PC-9 (cell line): ENCODE measurements around the gene IAH1. TPM values are rescaled to one million over a fixed set of nuclear protein-coding genes. Genes with fewer than 3 reads are reported as not detected.

ENCODE experiments used
- BruUV-seq: library from RNA; stranded (reverse); fragments of 400-500 nt; replicated peaks from 2 replicates; lab custom pipeline; 2021; lab: Mats Ljungman, UMichigan
- CTCF ChIA-PET: fragments of 300-600 bp; sonication (Branson Sonifier 250); formaldehyde crosslinking; loops from one replicate; lab custom pipeline; 2022; ENCODE audit warnings: antibody characterized with exemption; lab: Charles Lee
- POLR2A ChIA-PET: fragments of 300-600 bp; sonication (Branson Sonifier 250); formaldehyde crosslinking; loops from one replicate; lab custom pipeline; 2022; ENCODE audit warnings: antibody characterized with exemption; ENCODE audit not compliant: unreplicated experiment; lab: Charles Lee
- DNase-seq, 2 experiments: peaks; one replicate each; pipeline versions ENCODE4 v3.0.0 to v3.0.0-alpha.2; 2015 to 2022; ENCODE audit warnings: mixed read lengths in 1 of 2
- H2AFZ ChIP-seq: fragments of 200-600 bp; sonication (generic); 2 replicates; pipeline ENCODE4 v1.8.1; 2017; ENCODE audit warnings: antibody characterized with exemption
- H3F3A ChIP-seq: fragments of 200-600 bp; sonication (generic); 2 replicates; pipeline ENCODE4 v1.8.1; 2017; ENCODE audit warnings: antibody characterized with exemption, mild to moderate bottlenecking, low read depth; ENCODE audit not compliant: insufficient read depth
- H3K27ac ChIP-seq: fragments of 200-600 bp; sonication (generic); 2 replicates; pipeline ENCODE4 v1.6.1; 2016; ENCODE audit warnings: mixed run types
- H3K27me3 ChIP-seq: fragments of 200-600 bp; sonication (generic); 2 replicates; pipeline ENCODE4 v1.6.1; 2016; ENCODE audit warnings: low read depth, mixed run types; ENCODE audit not compliant: insufficient read depth
- H3K36me3 ChIP-seq: fragments of 200-600 bp; sonication (generic); 2 replicates; pipeline ENCODE4 v1.6.1; 2016; ENCODE audit warnings: low read depth, mixed run types
- H3K4me1 ChIP-seq: fragments of 200-600 bp; sonication (generic); replicated peaks from 2 replicates; pipeline ENCODE4 v1.6.1; 2016; ENCODE audit warnings: mixed run types; ENCODE audit not compliant: insufficient read depth
- H3K4me2 ChIP-seq: fragments of 200-600 bp; sonication (generic); 2 replicates; pipeline ENCODE4 v1.6.1; 2017; ENCODE audit warnings: mixed run types
- H3K4me3 ChIP-seq: fragments of 200-600 bp; sonication (generic); 2 replicates; pipeline ENCODE4 v1.6.1; 2016; ENCODE audit warnings: mixed run types
- H3K79me2 ChIP-seq: fragments of 200-600 bp; sonication (generic); 2 replicates; pipeline ENCODE4 v1.6.1; 2017; ENCODE audit warnings: low read depth, mixed run types
- H3K9me2 ChIP-seq: fragments of 200-600 bp; sonication (generic); 2 replicates; pipeline ENCODE4 v1.8.1; 2017; ENCODE audit warnings: mild to moderate bottlenecking; ENCODE audit not compliant: insufficient read depth
- H3K9me3 ChIP-seq: fragments of 200-600 bp; sonication (generic); 2 replicates; pipeline ENCODE4 v1.8.1; 2016; ENCODE audit warnings: low read depth; ENCODE audit not compliant: insufficient read depth
- H4K20me1 ChIP-seq: fragments of 200-600 bp; sonication (generic); 2 replicates; pipeline ENCODE4 v1.8.1; 2017; ENCODE audit not compliant: insufficient read depth
- CTCF ChIP-seq: fragments of 200-600 bp; sonication (generic); conservative IDR thresholded peaks from 2 replicates; pipeline ENCODE4 v1.6.1; 2017; ENCODE audit warnings: mixed run types, antibody characterized with exemption, mild to moderate bottlenecking, moderate library complexity
- EZH2 ChIP-seq: fragments of 200-600 bp; sonication (generic); IDR thresholded peaks from 2 replicates; pipeline ENCODE4 v1.8.0; 2017; ENCODE audit warnings: antibody characterized with exemption, low read depth
- intact Hi-C: fragments of 100-400 bp; cut with micrococcal nuclease; formaldehyde crosslinking; loops from one replicate; pipeline ENCODE4 v1.10.0; 2022; ENCODE audit not compliant: unreplicated experiment
- total RNA-seq: library from RNA; stranded (reverse); gene quantifications from 2 replicates; pipeline ENCODE4 v1.2.3, GENCODE V29; 2021

The IAH1 gene
- total RNA-seq, 1 experiment from 2014 or later = 37.3 TPM

DNA sequence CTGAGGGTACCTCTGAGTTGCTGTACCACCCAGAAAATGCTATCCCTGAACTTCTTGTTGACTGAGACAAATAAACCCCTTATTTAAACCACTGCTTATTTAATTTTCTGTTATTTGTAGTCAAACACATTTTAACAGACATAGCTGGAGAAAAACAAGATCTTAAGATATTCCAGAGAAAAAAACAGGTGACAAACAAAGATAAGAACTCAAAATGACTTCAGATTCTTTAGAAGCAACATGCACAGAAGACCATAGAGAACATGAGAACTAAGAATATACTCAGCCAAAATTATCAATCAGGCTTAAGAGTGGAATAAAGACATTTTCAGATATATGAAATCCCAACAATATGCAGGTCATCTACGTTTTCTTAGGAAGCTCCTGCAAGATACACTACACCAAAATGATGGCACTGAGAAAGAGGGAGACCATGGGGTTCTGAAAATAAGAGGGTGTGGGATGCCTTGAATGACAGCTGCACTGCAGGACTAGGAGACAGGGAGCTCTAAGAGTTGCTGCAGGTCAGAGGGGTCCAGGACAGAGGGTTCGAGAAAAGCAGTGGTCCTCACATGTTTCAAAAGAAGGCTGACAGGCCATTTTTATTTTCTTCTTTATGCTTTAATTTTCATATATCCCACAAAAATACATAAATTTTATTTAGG lies 42.9 kb downstream of the IAH1 start:
- Histone ChIP-seq H3K79me2 (peaks cover 4% of the 10 kb centered on the region; the same call in 1 of the 2 replicates), H3K27me3 (no peaks in the 10 kb centered on the region), H4K20me1 (peaks cover 45% of the 10 kb centered on the region), H3K9me2 (no peaks in the 10 kb centered on the region), H3K36me3 (peaks cover 40% of the 10 kb centered on the region), H3K27ac (no peak overlapping the region), H3K9me3 (no peaks in the 10 kb centered on the region), H3F3A (peaks cover 14% of the 10 kb centered on the region; the same call in 1 of the 2 replicates), H3K4me2 (no peak overlapping the region), H2AFZ (no peak overlapping the region), H3K4me3 (no peak overlapping the region), H3K4me1 (no peaks in the 10 kb centered on the region)
- ChIA-PET POLR2A (no interaction called here), CTCF (no interaction called here)
- intact Hi-C loops = no loop called here
- BruUV-seq = no TSS peak
- no peak for TF ChIP-seq EZH2
- no peak for DNase-seq

GRCh38 chr2:9518163-9518562 lies 43.8 kb downstream of the IAH1 start:
- CTCF ChIA-PET = no interaction called here

GRCh38 chr2:9518780-9519179 lies 44.4 kb downstream of the IAH1 start:
- H3K27me3 ChIP-seq = no peaks in the 10 kb centered on the region
- H3K9me3 ChIP-seq = no peaks in the 10 kb centered on the region
- intact Hi-C loops = no loop called here
- H3K4me2 ChIP-seq = no peak overlapping the region
- peaks cover 49% of the 10 kb centered on the region for H3K36me3 ChIP-seq
- no TSS peak for BruUV-seq
- TF ChIP-seq EZH2 (no peak), CTCF (no peak)
- H3K4me3 ChIP-seq = no peak overlapping the region
- H3K4me1 ChIP-seq = no peaks in the 10 kb centered on the region
- H3K9me2 ChIP-seq = no peaks in the 10 kb centered on the region
- H3F3A ChIP-seq = peaks cover 20% of the 10 kb centered on the region; the same call in 1 of the 2 replicates
- POLR2A ChIA-PET = interaction anchor here (0.7 kb wide), 1 partner anchor 31 kb away, joined by 25 read pairs; no protein-coding TSS in a partner anchor
- CTCF ChIA-PET = no interaction called here
- H3K79me2 ChIP-seq = peaks cover 4% of the 10 kb centered on the region; the same call in 1 of the 2 replicates
- H2AFZ ChIP-seq = no peak overlapping the region
- H4K20me1 ChIP-seq = peaks cover 49% of the 10 kb centered on the region
- no peak for DNase-seq
- no peak overlapping the region for H3K27ac ChIP-seq

More at GRCh38 chr2:9518163-9518562, 43.8 kb downstream of the IAH1 start:
- peaks cover 4% of the 10 kb centered on the region; the same call in 1 of the 2 replicates for H3K79me2 ChIP-seq
- no peaks in the 10 kb centered on the region for H3K4me1 ChIP-seq
- H4K20me1 ChIP-seq = peaks cover 52% of the 10 kb centered on the region
- peaks cover 20% of the 10 kb centered on the region; the same call in 1 of the 2 replicates for H3F3A ChIP-seq
- intact Hi-C loops = no loop called here
- TF ChIP-seq EZH2 = no peak
- no peak for TF ChIP-seq CTCF
- BruUV-seq = no TSS peak
- H3K9me3 ChIP-seq = no peaks in the 10 kb centered on the region
- H2AFZ ChIP-seq = no peak overlapping the region
- H3K27me3 ChIP-seq = no peaks in the 10 kb centered on the region
- H3K36me3 ChIP-seq = peaks cover 43% of the 10 kb centered on the region
- no peaks in the 10 kb centered on the region for H3K9me2 ChIP-seq
- H3K27ac ChIP-seq = no peak overlapping the region
- no peak for DNase-seq
- H3K4me2 ChIP-seq = no peak overlapping the region
- H3K4me3 ChIP-seq = no peak overlapping the region
- POLR2A ChIA-PET = interaction anchor here (0.7 kb wide), 1 partner anchor 32 kb away, joined by 25 read pairs; no protein-coding TSS in a partner anchor
